Cardiac muscle cell (in vitro differentiated cells and primary cell): ENCODE data around the gene AP3B1. TPM values are rescaled to one million over a fixed set of nuclear protein-coding genes. Genes with fewer than 3 reads are reported as not detected.

Source experiments
- DNase-seq, 2 donors: peaks; one replicate each; pipeline versions ENCODE4 v3.0.0 to v3.0.0-alpha.2; 2010 to 2017; ENCODE audit warnings: low read depth in 1 of 2, low spot score in 1 of 2
- H3K27ac ChIP-seq: fragments of 200-600 bp; sonication (generic); 2 replicates; pipeline ENCODE4 v1.5.1; 2016
- H3K27me3 ChIP-seq: fragments of 200-600 bp; sonication (generic); 2 replicates; pipeline ENCODE4 v1.6.0; 2016; ENCODE audit warnings: control low read depth
- H3K36me3 ChIP-seq: fragments of 200-600 bp; sonication (generic); 2 replicates; pipeline ENCODE4 v1.5.1; 2016; ENCODE audit warnings: control low read depth
- H3K4me1 ChIP-seq: fragments of 200-600 bp; sonication (generic); 2 replicates; pipeline ENCODE4 v1.8.1; 2017; ENCODE audit warnings: low read depth, mild to moderate bottlenecking, mixed run types
- H3K4me3 ChIP-seq: fragments of 200-600 bp; sonication (generic); 2 replicates; pipeline ENCODE4 v1.5.1; 2016; ENCODE audit warnings: mild to moderate bottlenecking
- H3K9me3 ChIP-seq: fragments of 200-600 bp; sonication (generic); 2 replicates; pipeline ENCODE4 v1.5.1; 2017; ENCODE audit warnings: low read depth, mild to moderate bottlenecking, control low read depth
- polyA plus RNA-seq: library from polyadenylated mRNA; unstranded; fragments of >200 nt; fragmentation: Nextera tagmentation; extraction: Ambion mirVana; gene quantifications from 2 replicates; pipeline ENCODE4 v1.2.1, GENCODE V29; 2016
- total RNA-seq: library from RNA; depleted of rRNA; stranded (reverse); fragments of >200 nt; gene quantifications from 2 replicates; pipeline ENCODE4 v1.2.3, GENCODE V29; 2016
- TF ChIP-seq, protein P1 (sequence below): IDR thresholded peaks from 2 replicates; pipeline ENCODE4 v1.5.1; 2012; ENCODE audit warnings: low read depth, mild to moderate bottlenecking, low read length

AP3B1 gene
- total and polyA plus RNA-seq, 2 experiments from 2014 or later = 32.2 to 35.3 TPM

- no peak overlapping the region for H3K4me3 ChIP-seq
- H3K4me1 ChIP-seq = peaks cover 16% of the 10 kb centered on the region
- no peak for DNase-seq
- H3K36me3 ChIP-seq = peaks cover 10% of the 10 kb centered on the region
- no peaks in the 10 kb centered on the region for H3K9me3 ChIP-seq
- H3K27me3 ChIP-seq = no peaks in the 10 kb centered on the region
- TF ChIP-seq, protein P1, sequence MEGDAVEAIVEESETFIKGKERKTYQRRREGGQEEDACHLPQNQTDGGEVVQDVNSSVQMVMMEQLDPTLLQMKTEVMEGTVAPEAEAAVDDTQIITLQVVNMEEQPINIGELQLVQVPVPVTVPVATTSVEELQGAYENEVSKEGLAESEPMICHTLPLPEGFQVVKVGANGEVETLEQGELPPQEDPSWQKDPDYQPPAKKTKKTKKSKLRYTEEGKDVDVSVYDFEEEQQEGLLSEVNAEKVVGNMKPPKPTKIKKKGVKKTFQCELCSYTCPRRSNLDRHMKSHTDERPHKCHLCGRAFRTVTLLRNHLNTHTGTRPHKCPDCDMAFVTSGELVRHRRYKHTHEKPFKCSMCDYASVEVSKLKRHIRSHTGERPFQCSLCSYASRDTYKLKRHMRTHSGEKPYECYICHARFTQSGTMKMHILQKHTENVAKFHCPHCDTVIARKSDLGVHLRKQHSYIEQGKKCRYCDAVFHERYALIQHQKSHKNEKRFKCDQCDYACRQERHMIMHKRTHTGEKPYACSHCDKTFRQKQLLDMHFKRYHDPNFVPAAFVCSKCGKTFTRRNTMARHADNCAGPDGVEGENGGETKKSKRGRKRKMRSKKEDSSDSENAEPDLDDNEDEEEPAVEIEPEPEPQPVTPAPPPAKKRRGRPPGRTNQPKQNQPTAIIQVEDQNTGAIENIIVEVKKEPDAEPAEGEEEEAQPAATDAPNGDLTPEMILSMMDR = no peak
- no peak overlapping the region for H3K27ac ChIP-seq
Observed at GRCh38 chr5:78264600-78264999, 29.9 kb downstream of the AP3B1 start.

DNA sequence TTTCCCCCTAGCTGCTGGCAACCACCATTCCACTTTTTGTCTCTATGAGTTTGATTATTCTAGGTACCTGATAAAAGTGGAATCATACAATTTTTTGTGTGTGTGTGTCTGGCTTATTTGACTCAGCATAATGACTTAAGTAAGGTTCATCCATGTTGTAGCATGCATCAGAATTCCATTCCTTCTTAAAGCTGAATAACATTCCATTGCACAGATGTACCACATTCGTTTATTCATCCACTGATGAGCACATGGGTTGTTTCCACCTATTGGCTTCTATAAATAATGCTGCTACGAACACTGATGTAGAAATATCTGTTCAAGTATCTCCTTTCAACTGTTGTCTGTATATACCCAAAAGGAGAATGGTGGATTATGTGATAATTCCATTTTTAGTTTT is 33.7 kb downstream of the AP3B1 start:
- TF ChIP-seq, protein P1 = no peak

GRCh38 chr5:78253201-78253600 is 41.3 kb downstream of the AP3B1 start:
- TF ChIP-seq, protein P1 = no peak
- H3K9me3 ChIP-seq = no peaks in the 10 kb centered on the region
- DNase-seq = peak in 1 of 2 donors; percentile 46

More for the DNA sequence above, 33.7 kb downstream of the AP3B1 start:
- H3K4me1 ChIP-seq = no peaks in the 10 kb centered on the region
- no peak overlapping the region for H3K4me3 ChIP-seq
- H3K27ac ChIP-seq = no peak overlapping the region
- no peaks in the 10 kb centered on the region for H3K27me3 ChIP-seq
- DNase-seq = no peak
- no peaks in the 10 kb centered on the region for H3K9me3 ChIP-seq
- peaks cover 4% of the 10 kb centered on the region for H3K36me3 ChIP-seq

GRCh38 chr5:78252715-78253114 is 41.8 kb downstream of the AP3B1 start:
- no peaks in the 10 kb centered on the region for H3K36me3 ChIP-seq
- no peak for DNase-seq
- TF ChIP-seq, protein P1 = no peak

More at GRCh38 chr5:78253201-78253600, 41.3 kb downstream of the AP3B1 start:
- Histone ChIP-seq H3K36me3 (no peaks in the 10 kb centered on the region), H3K4me1 (no peaks in the 10 kb centered on the region), H3K4me3 (no peak overlapping the region), H3K27me3 (no peaks in the 10 kb centered on the region), H3K27ac (no peak overlapping the region)

GRCh38 chr5:78251663-78252284 is 42.7 kb downstream of the AP3B1 start:
- Histone ChIP-seq H3K27ac (no peak overlapping the region), H3K9me3 (no peaks in the 10 kb centered on the region), H3K4me1 (no peaks in the 10 kb centered on the region), H3K27me3 (no peaks in the 10 kb centered on the region), H3K36me3 (no peaks in the 10 kb centered on the region), H3K4me3 (no peak overlapping the region)
- TF ChIP-seq, protein P1 = no peak
- no peak for DNase-seq

More at GRCh38 chr5:78252715-78253114, 41.8 kb downstream of the AP3B1 start:
- no peaks in the 10 kb centered on the region for H3K9me3 ChIP-seq
- no peaks in the 10 kb centered on the region for H3K27me3 ChIP-seq
- H3K4me1 ChIP-seq = no peaks in the 10 kb centered on the region
- no peak overlapping the region for H3K27ac ChIP-seq
- H3K4me3 ChIP-seq = no peak overlapping the region
